HepG2 (cell line): ENCODE results near the gene ZBTB21. TPM values are rescaled to one million over a fixed set of nuclear protein-coding genes. Genes with fewer than 3 reads are reported as not detected.

ENCODE experiments used
- ATAC-seq: fragments of 200-7000 bp; cut with Tn5 transposase; 3 replicates; pipeline ENCODE4 v1.9.1; 2020; ENCODE audit warnings: mild to moderate bottlenecking, moderate library complexity
- BruUV-seq: library from RNA; stranded (reverse); fragments of 400-500 nt; replicated peaks from 2 replicates; lab custom pipeline; 2021; lab: Mats Ljungman, UMichigan
- CTCF ChIA-PET: fragments of 300-600 bp; formaldehyde crosslinking; extraction: SDS; loops from one replicate; lab custom pipeline; 2021; ENCODE audit warnings: low total read pairs, inconsistent platforms, low intra/inter-chr PET ratio; lab: Yijun Ruan, JAX
- POLR2A ChIA-PET: fragments of 350-600 bp; sonication (Branson Sonifier 250); formaldehyde crosslinking; loops from one replicate; lab custom pipeline; 2020; ENCODE audit warnings: antibody characterized with exemption, inconsistent platforms; lab: Yijun Ruan, JAX
- DNase-seq: peaks from one replicate; pipeline ENCODE4 v3.0.0-alpha.2; 2015; ENCODE audit warnings: low spot score
- FAIRE-seq: peaks from 3 replicates; lab custom pipeline; 2011; peaks lifted over from hg19 to GRCh38; lab: Jason Lieb, UNC
- H2AFZ ChIP-seq: one replicate; pipeline ENCODE4 v1.6.1; 2011; ENCODE audit warnings: low read length, inconsistent platforms
- H3K27ac ChIP-seq: fragments of 300-600 bp; 3 replicates; pipeline ENCODE4 v1.8.0; 2011; ENCODE audit warnings: mixed run types, mild to moderate bottlenecking, mixed read lengths, low read length, inconsistent platforms; ENCODE audit not compliant: insufficient read depth; ENCODE audit errors: extremely low read length
- H3K27me3 ChIP-seq, 2 experiments: fragments of 200-600 bp in 1 of 2; 2 replicates in 1 of 2; 3 replicates in 1 of 2; pipeline versions ENCODE4 v1.6.0 to v1.8.0; 2011; ENCODE audit warnings: low read length in 2 of 2, mild to moderate bottlenecking in 2 of 2, moderate library complexity in 2 of 2, inconsistent platforms in 1 of 2; ENCODE audit not compliant: insufficient read depth in 2 of 2, control insufficient read depth in 1 of 2
- H3K36me3 ChIP-seq, 2 experiments: fragments of 200-600 bp in 1 of 2; replicated peaks in 1 of 2; 2 replicates in 1 of 2; 3 replicates in 1 of 2; pipeline versions ENCODE4 v1.5.1 to v1.8.0; 2011; ENCODE audit warnings: low read length in 2 of 2, inconsistent platforms in 1 of 2; ENCODE audit not compliant: insufficient read depth in 2 of 2, control insufficient read depth in 1 of 2
- H3K4me1 ChIP-seq: 2 replicates; pipeline ENCODE4 v1.5.1; 2012; ENCODE audit warnings: low read length, inconsistent platforms; ENCODE audit not compliant: insufficient read depth
- H3K4me2 ChIP-seq: 2 replicates; pipeline ENCODE4 v1.6.0; 2011; ENCODE audit warnings: low read depth, low read length, inconsistent platforms
- H3K4me3 ChIP-seq, 3 experiments: fragments of 200-600 bp in 1 of 3; sonication (generic), shearing (Covaris generic) in 1 of 3; replicated peaks in 1 of 3; 2 replicates each; pipeline ENCODE4 v1.5.1; 2011 to 2016; ENCODE audit warnings: low read length in 3 of 3, inconsistent platforms in 2 of 3, low read depth in 2 of 3, mild to moderate bottlenecking in 2 of 3, control low read depth in 1 of 3, mixed read lengths in 1 of 3; ENCODE audit not compliant: insufficient read depth in 1 of 3
- H3K79me2 ChIP-seq: one replicate; pipeline ENCODE4 v1.6.1; 2011; ENCODE audit warnings: low read length, inconsistent platforms; ENCODE audit not compliant: insufficient read depth
- H3K9ac ChIP-seq: 2 replicates; pipeline ENCODE4 v1.6.0; 2011; ENCODE audit warnings: mild to moderate bottlenecking, low read depth, low read length, inconsistent platforms; ENCODE audit not compliant: insufficient read depth
- H3K9me3 ChIP-seq: 2 replicates; pipeline ENCODE4 v1.5.1; 2012; ENCODE audit warnings: mild to moderate bottlenecking, low read length
- H4K20me1 ChIP-seq: 2 replicates; pipeline ENCODE4 v1.6.0; 2011; ENCODE audit warnings: inconsistent platforms, mild to moderate bottlenecking, low read length, moderate library complexity; ENCODE audit not compliant: insufficient read depth
- ARNTL ChIP-seq: sonication (generic); formaldehyde crosslinking; IDR thresholded peaks from 2 replicates; pipeline ENCODE4 v1.4.0; 2020; ENCODE audit warnings: mild to moderate bottlenecking, missing genetic modification reagents
- ATF7-NPFF ChIP-seq: sonication (generic); formaldehyde crosslinking; IDR thresholded peaks from 2 replicates; pipeline ENCODE4 v1.8.1; 2023; ENCODE audit warnings: mild to moderate bottlenecking, low read depth, missing genetic modification reagents, moderate library complexity
- CSRNP1 ChIP-seq: sonication (generic); formaldehyde crosslinking; IDR thresholded peaks from 2 replicates; pipeline ENCODE4 v1.8.1; 2023; ENCODE audit warnings: mild to moderate bottlenecking, missing genetic modification reagents
- GABPB1 ChIP-seq: IDR thresholded peaks from 2 replicates; pipeline ENCODE4 v1.6.1; 2016; ENCODE audit warnings: mild to moderate bottlenecking, missing genetic modification reagents, moderate library complexity, missing compliant biosample characterization
- HIVEP1 ChIP-seq: sonication (generic); formaldehyde crosslinking; IDR thresholded peaks from 2 replicates; pipeline ENCODE4 v1.4.0; 2020; ENCODE audit warnings: mild to moderate bottlenecking, missing genetic modification reagents
- HMGXB4 ChIP-seq, 2 experiments: sonication (generic) in 1 of 2; formaldehyde crosslinking in 1 of 2; IDR thresholded peaks; 2 replicates each; pipeline versions ENCODE4 v1.4.0 to v1.6.1; 2018 to 2020; ENCODE audit warnings: missing genetic modification reagents in 2 of 2, borderline replicate concordance in 1 of 2, low read depth in 1 of 2, mild to moderate bottlenecking in 1 of 2, missing biosample characterization in 1 of 2
- NR1H2 ChIP-seq: sonication (generic); formaldehyde crosslinking; IDR thresholded peaks from 2 replicates; pipeline ENCODE4 v1.8.1; 2022; ENCODE audit warnings: low read depth, missing genetic modification reagents, borderline replicate concordance
- PBX2 ChIP-seq: IDR thresholded peaks from 2 replicates; pipeline ENCODE4 v1.6.1; 2016; ENCODE audit warnings: control low read depth
- YEATS4 ChIP-seq: sonication (generic); formaldehyde crosslinking; IDR thresholded peaks from 2 replicates; pipeline ENCODE4 v1.4.0; 2020; ENCODE audit warnings: missing genetic modification reagents, borderline replicate concordance
- ZNF33B ChIP-seq: sonication (generic); formaldehyde crosslinking; IDR thresholded peaks from 2 replicates; pipeline ENCODE4 v1.5.1; 2020; ENCODE audit warnings: mild to moderate bottlenecking, missing genetic modification reagents
- ZNF567 ChIP-seq: sonication (generic); formaldehyde crosslinking; IDR thresholded peaks from 2 replicates; pipeline ENCODE4 v1.8.1; 2023; ENCODE audit warnings: mild to moderate bottlenecking, missing genetic modification reagents, borderline replicate concordance
- ZNF691 ChIP-seq: sonication (generic); formaldehyde crosslinking; IDR thresholded peaks from 2 replicates; pipeline ENCODE4 v1.4.0; 2020; ENCODE audit warnings: missing genetic modification reagents, low read depth, mild to moderate bottlenecking, borderline replicate concordance
- ZNF800 ChIP-seq: sonication (generic); formaldehyde crosslinking; IDR thresholded peaks from 2 replicates; pipeline ENCODE4 v1.4.0; 2020; ENCODE audit warnings: missing genetic modification reagents
- WGBS: methylation state at CpG from one replicate; pipeline ENCODE4 v1.1.6; 2017; ENCODE audit warnings: low lambda C conversion rate; 5-methylcytosine and 5-hydroxymethylcytosine counted together
- in situ Hi-C: cut with HindIII; loops from 2 replicates; pipeline ENCODE4 v1.10.0; 2017; ENCODE audit warnings: low pct_unique_long_range_greater_than_20kb; ENCODE audit not compliant: extremely low pct_ligation_motif_present
- intact Hi-C: fragments of 100-400 bp; cut with micrococcal nuclease; formaldehyde crosslinking; loops from one replicate; pipeline ENCODE4 v1.10.0; 2022; ENCODE audit not compliant: unreplicated experiment
- polyA plus RNA-seq, 8 experiments: library from polyadenylated mRNA; depleted of rRNA in 3 of 8; stranded (reverse) in 7 of 8; unstranded in 1 of 8; fragments of >200 nt; fragmentation: Illumina TruSeq in 4 of 8; extraction: Trizol in 4 of 8; gene quantifications; 2 replicates each; pipeline versions ENCODE4 v1.2.1 to v1.2.3, GENCODE V29; 2011 to 2016; ENCODE audit warnings: low read depth in 4 of 8, missing spikeins in 1 of 8, mixed read lengths in 1 of 8; ENCODE audit not compliant: insufficient read depth in 1 of 8
- total RNA-seq, 5 experiments: library from RNA; depleted of rRNA; stranded (reverse); fragments of >200 nt; fragmentation: Illumina TruSeq; extraction: Trizol; gene quantifications; 2 replicates each; pipeline ENCODE4 v1.2.3, GENCODE V29; 2016; ENCODE audit warnings: low read depth in 1 of 5

ZBTB21 gene
- total and polyA plus RNA-seq, 2 of the 13 experiments (the other 11 are each of a cell fraction or from before 2014, with no cell fraction given) = 4.5 to 6.1 TPM

- FAIRE-seq = no peak
- peak overlapping the region; percentile 72 for H3K9ac ChIP-seq
- in situ Hi-C loops = loop anchor here (10.0 kb wide), 1 partner anchor 161 kb away; no protein-coding TSS in a partner anchor
- ChIA-PET POLR2A (interaction anchor here (1.8 to 2.4 kb wide), 2 partner anchors 21 to 27 kb away, joined by 8 to 11 read pairs; no protein-coding TSS in a partner anchor), CTCF (no interaction called here)
- no peak for DNase-seq
- peak; percentile 13 for ATAC-seq
- H3K27ac ChIP-seq = peak overlapping the region; percentile 48
- no TSS peak for BruUV-seq
- peak overlapping the region; percentile 54 to 75 (median 54) for H3K4me3 ChIP-seq
- peaks cover 24% of the 10 kb centered on the region for H3K79me2 ChIP-seq
- WGBS = 0% methylated on average over 1 of the region's 67 CpGs
- H3K9me3 ChIP-seq = no peaks in the 10 kb centered on the region
- intact Hi-C loops = no loop called here
- no peak overlapping the region for H2AFZ ChIP-seq
- peaks cover 76% of the 10 kb centered on the region for H3K4me1 ChIP-seq
- no peaks in the 10 kb centered on the region for H3K27me3 ChIP-seq
- no peaks in the 10 kb centered on the region for H4K20me1 ChIP-seq
- H3K4me2 ChIP-seq = peak overlapping the region; percentile 91
- H3K36me3 ChIP-seq = no peaks in the 10 kb centered on the region
- peak; percentile 54; the same call in 1 of the 2 replicates for TF ChIP-seq GABPB1 (CRISPR knock-in tag)
- TF ChIP-seq HIVEP1 (CRISPR knock-in tag) = no peak
- peak; percentile 31; the same call in 1 of the 2 replicates for TF ChIP-seq ZNF800 (CRISPR knock-in tag)
- TF ChIP-seq ATF7-NPFF = no peak
- TF ChIP-seq PBX2 (CRISPR knock-in tag) = no peak
- TF ChIP-seq ZNF567 (CRISPR knock-in tag) = 0 out of 2 replicates have a peak, but pooled peaks have one; percentile 39
- TF ChIP-seq ZNF33B = no peak
- TF ChIP-seq ARNTL (CRISPR knock-in tag) = no peak
- TF ChIP-seq HMGXB4 (CRISPR knock-in tag; IDR thresholded peaks at IDR 0.05; ENCODE audit: borderline replicate concordance in 1 of 2, low read depth in 1 of 2) = peak in 1 of 2 experiments; percentile 20; a peak in 1 of 4 replicates
- TF ChIP-seq ZNF691 (CRISPR knock-in tag) = no peak
- 0 out of 2 replicates have a peak, but pooled peaks have one; percentile 35 for TF ChIP-seq NR1H2
- TF ChIP-seq CSRNP1 (CRISPR knock-in tag) = no peak
- peak; percentile 40; the same call in 1 of the 2 replicates for TF ChIP-seq YEATS4 (CRISPR knock-in tag)
Observed at GRCh38 chr21:41953249-41953830, 56.8 kb downstream of the ZBTB21 start.
